ENCODE measurements around the gene WWOX.

The WWOX gene

GRCh38 chr16:78609402-78610274, 510.2 kb downstream of the WWOX start:
- TF ChIP-seq PPARA (CRISPR knock-in tag; IDR thresholded peaks at IDR 0.05; ENCODE audit: borderline replicate concordance): no peak
- no peak for TF ChIP-seq ZNF8 (CRISPR knock-in tag; IDR thresholded peaks at IDR 0.05)
- no peak for TF ChIP-seq CREB5 (CRISPR knock-in tag; IDR thresholded peaks at IDR 0.05; ENCODE audit: low read depth)
- TF ChIP-seq ZNF70 (CRISPR knock-in tag; IDR thresholded peaks at IDR 0.05): no peak
- TF ChIP-seq CSDC2 (CRISPR knock-in tag; IDR thresholded peaks at IDR 0.05): no peak
- no peak for TF ChIP-seq BACH2 (CRISPR knock-in tag; IDR thresholded peaks at IDR 0.05; ENCODE audit: borderline replicate concordance)
- no peak for ATAC-seq

GRCh38 chr16:78611318-78611717, 511.9 kb downstream of the WWOX start:
- ATAC-seq: no peak
- no peak for TF ChIP-seq OSR1 (CRISPR knock-in tag; IDR thresholded peaks at IDR 0.05)
- TF ChIP-seq SNAI2 (CRISPR knock-in tag; IDR thresholded peaks at IDR 0.05): no peak
- TF ChIP-seq ZFP30 (CRISPR knock-in tag; IDR thresholded peaks at IDR 0.05): no peak
- no peak for TF ChIP-seq PATZ1 (CRISPR knock-in tag; IDR thresholded peaks at IDR 0.05; ENCODE audit: borderline replicate concordance)
- TF ChIP-seq ZC3H10 (CRISPR knock-in tag; IDR thresholded peaks at IDR 0.05): no peak
- TF ChIP-seq ZNF70 (CRISPR knock-in tag; IDR thresholded peaks at IDR 0.05): no peak
- TF ChIP-seq ZNF565 (CRISPR knock-in tag; conservative IDR thresholded peaks at IDR 0.05; ENCODE audit: low read depth): no peak
- TF ChIP-seq RARB (CRISPR knock-in tag; IDR thresholded peaks at IDR 0.05): no peak
- TF ChIP-seq PPARA (CRISPR knock-in tag; IDR thresholded peaks at IDR 0.05; ENCODE audit: borderline replicate concordance): no peak
- TF ChIP-seq ZFP3 (CRISPR knock-in tag; IDR thresholded peaks at IDR 0.05): no peak
- no peak for TF ChIP-seq ARNTL (CRISPR knock-in tag; IDR thresholded peaks at IDR 0.05; ENCODE audit: borderline replicate concordance, low read depth)
- TF ChIP-seq CSDC2 (CRISPR knock-in tag; IDR thresholded peaks at IDR 0.05): no peak
- TF ChIP-seq GLIS3 (CRISPR knock-in tag; IDR thresholded peaks at IDR 0.05): no peak
- TF ChIP-seq CREB5 (CRISPR knock-in tag; IDR thresholded peaks at IDR 0.05; ENCODE audit: low read depth): no peak
- no peak for TF ChIP-seq TSHZ2 (CRISPR knock-in tag; IDR thresholded peaks at IDR 0.05)
- no peak for TF ChIP-seq POU6F1 (CRISPR knock-in tag; IDR thresholded peaks at IDR 0.05; ENCODE audit: borderline replicate concordance, low read depth)
- TF ChIP-seq ESRRG (CRISPR knock-in tag; IDR thresholded peaks at IDR 0.05): no peak

GRCh38 chr16:78619811-78620210, 520.4 kb downstream of the WWOX start:
- ATAC-seq: no peak
- TF ChIP-seq CSRNP3 (CRISPR knock-in tag; IDR thresholded peaks at IDR 0.05) (no peak), ARNTL (CRISPR knock-in tag; IDR thresholded peaks at IDR 0.05; ENCODE audit: borderline replicate concordance, low read depth) (no peak), ZFP30 (CRISPR knock-in tag; IDR thresholded peaks at IDR 0.05) (no peak), ZFP3 (CRISPR knock-in tag; IDR thresholded peaks at IDR 0.05) (no peak), CREB5 (CRISPR knock-in tag; IDR thresholded peaks at IDR 0.05; ENCODE audit: low read depth) (no peak), PATZ1 (CRISPR knock-in tag; IDR thresholded peaks at IDR 0.05; ENCODE audit: borderline replicate concordance) (no peak), PPARA (CRISPR knock-in tag; IDR thresholded peaks at IDR 0.05; ENCODE audit: borderline replicate concordance) (no peak), POU6F1 (CRISPR knock-in tag; IDR thresholded peaks at IDR 0.05; ENCODE audit: borderline replicate concordance, low read depth) (no peak)

All from SK-N-SH treated with all-trans-retinoic acid at 6 μM for 48 hours (cell line).